C4-2B (cell line): Measurements from ENCODE around the gene ATP6V1G2.

Source experiments
- H3K27ac ChIP-seq: fragments of 450-650 bp; 2 replicates; pipeline ENCODE4 v1.5.1; 2017
- ZFX ChIP-seq: fragments of 450-650 bp; IDR thresholded peaks from 2 replicates; pipeline ENCODE4 v1.6.1; 2017
- TF ChIP-seq, protein P1 (sequence below): fragments of 450-650 bp; conservative IDR thresholded peaks from 2 replicates; pipeline ENCODE4 v1.5.1; 2017; ENCODE audit warnings: mild to moderate bottlenecking

The ATP6V1G2 gene

DNA sequence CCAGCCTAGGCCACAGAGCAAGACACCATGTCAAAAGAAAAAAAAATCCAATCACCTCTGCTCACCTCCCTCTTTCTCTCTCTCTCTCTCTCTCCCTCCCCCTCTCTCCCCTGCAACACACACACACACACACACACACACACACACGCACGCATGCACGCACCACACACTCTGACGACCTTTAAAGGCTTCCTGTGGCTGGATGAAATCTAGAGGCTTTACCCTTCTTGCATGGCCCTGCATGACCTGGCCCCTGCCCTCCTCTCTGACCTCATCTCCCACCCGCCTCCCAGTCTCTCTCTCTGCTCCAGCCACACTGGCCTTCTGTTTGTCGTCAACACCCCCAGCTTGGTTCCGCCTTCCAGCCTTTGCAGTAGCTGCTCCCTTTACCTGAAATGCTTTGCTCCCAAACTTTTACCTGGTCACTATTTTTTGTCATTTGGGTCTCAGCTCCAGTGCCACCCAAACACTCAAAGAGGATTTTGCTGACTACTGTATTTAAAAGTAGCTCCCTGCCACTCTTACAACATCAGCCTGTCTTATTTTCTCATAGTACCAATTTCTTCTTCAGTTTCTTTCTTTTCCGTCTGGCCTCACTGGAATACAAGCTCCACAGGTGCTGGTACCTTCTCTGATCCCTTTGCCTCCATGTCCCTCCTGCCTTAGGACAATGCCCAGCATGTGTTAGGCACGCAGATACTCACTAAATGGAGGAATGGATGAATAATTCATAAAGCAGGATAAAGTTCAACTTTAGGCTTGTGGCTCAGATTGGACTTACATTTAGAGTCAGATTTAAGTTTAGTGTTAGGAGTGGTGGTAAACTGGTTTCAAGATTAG is 21.3 kb upstream of the ATP6V1G2 start:
- H3K27ac ChIP-seq = no peak overlapping the region

DNA sequence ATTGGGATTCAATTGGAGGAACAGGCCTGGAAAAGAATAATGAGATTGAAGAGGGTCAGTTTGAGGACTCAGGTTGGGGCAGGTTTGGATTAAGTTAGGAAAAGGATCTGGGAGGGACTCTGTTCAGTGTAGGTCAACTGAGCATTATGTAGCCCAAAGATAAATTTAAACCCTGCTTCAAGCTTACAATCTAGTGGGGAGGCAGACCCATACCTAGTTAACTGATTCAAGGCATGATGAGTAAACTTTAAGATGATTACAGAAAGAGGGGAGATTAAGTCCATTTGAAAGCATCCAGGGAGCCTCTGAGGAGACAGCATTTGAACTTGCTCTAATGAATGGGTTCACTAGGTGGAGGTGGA is 14.3 kb upstream of the ATP6V1G2 start:
- no peak overlapping the region for H3K27ac ChIP-seq
- no peak for TF ChIP-seq ZFX
- TF ChIP-seq, protein P1, sequence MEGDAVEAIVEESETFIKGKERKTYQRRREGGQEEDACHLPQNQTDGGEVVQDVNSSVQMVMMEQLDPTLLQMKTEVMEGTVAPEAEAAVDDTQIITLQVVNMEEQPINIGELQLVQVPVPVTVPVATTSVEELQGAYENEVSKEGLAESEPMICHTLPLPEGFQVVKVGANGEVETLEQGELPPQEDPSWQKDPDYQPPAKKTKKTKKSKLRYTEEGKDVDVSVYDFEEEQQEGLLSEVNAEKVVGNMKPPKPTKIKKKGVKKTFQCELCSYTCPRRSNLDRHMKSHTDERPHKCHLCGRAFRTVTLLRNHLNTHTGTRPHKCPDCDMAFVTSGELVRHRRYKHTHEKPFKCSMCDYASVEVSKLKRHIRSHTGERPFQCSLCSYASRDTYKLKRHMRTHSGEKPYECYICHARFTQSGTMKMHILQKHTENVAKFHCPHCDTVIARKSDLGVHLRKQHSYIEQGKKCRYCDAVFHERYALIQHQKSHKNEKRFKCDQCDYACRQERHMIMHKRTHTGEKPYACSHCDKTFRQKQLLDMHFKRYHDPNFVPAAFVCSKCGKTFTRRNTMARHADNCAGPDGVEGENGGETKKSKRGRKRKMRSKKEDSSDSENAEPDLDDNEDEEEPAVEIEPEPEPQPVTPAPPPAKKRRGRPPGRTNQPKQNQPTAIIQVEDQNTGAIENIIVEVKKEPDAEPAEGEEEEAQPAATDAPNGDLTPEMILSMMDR = no peak

More for the DNA sequence above, 21.3 kb upstream of the ATP6V1G2 start:
- TF ChIP-seq ZFX = no peak
- TF ChIP-seq, protein P1 = no peak

DNA sequence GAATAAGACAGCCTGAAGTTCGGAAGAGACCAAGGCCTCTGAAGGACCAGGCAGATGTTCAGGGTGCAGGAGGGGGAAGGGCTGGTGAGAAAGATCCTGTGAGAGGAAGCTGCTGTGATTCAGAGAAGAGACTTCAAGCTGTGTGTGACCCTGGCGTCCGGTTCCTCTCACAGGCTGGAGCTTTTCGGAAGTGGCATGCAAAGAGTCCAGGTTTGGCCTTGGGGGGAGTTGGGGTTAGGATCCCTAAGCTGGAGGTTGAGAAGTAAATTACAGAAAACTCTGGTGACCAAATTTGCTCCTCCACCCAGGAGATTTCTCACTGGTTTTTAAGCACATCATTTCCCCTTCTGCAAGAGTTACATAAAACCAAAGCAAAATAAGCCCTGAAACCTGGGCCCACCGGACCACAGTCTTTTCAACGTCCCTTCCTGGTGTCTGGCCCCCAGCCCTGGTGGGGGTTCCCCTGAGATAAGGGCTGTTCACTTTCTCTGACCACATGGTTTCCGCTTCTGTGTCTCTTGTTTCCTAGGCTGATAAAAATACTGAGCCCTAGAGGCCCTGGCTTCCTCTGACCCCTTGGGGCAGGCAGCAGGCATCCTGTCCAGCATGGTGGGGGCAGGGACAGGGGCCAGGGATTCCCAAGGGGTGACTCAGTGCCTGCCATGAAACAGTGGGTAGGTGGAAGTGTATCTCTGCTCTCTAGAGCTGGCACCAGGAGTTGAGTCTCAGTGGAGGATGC is 13.7 kb upstream of the ATP6V1G2 start:
- TF ChIP-seq ZFX = no peak
- TF ChIP-seq, protein P1 = no peak
- H3K27ac ChIP-seq = no peak overlapping the region

DNA sequence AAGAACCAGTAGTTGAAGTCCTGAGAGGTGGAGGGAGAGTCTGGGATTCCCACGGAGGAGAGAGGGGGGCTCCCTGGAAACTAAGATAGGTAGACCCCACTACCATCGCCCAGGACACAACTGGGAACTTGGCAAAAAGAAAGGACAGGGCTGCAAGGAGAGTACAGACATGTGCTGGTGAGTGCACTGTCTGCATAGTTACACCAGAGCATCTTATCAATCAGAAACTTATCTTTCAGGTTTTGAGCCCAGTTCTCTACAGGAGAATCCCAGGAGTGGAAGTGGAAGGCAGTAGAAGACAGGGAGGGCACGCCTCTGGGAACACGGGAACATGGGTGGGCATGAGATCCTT is 13.2 kb upstream of the ATP6V1G2 start:
- TF ChIP-seq, protein P1 = no peak
- TF ChIP-seq ZFX = no peak
- H3K27ac ChIP-seq = no peak overlapping the region

DNA sequence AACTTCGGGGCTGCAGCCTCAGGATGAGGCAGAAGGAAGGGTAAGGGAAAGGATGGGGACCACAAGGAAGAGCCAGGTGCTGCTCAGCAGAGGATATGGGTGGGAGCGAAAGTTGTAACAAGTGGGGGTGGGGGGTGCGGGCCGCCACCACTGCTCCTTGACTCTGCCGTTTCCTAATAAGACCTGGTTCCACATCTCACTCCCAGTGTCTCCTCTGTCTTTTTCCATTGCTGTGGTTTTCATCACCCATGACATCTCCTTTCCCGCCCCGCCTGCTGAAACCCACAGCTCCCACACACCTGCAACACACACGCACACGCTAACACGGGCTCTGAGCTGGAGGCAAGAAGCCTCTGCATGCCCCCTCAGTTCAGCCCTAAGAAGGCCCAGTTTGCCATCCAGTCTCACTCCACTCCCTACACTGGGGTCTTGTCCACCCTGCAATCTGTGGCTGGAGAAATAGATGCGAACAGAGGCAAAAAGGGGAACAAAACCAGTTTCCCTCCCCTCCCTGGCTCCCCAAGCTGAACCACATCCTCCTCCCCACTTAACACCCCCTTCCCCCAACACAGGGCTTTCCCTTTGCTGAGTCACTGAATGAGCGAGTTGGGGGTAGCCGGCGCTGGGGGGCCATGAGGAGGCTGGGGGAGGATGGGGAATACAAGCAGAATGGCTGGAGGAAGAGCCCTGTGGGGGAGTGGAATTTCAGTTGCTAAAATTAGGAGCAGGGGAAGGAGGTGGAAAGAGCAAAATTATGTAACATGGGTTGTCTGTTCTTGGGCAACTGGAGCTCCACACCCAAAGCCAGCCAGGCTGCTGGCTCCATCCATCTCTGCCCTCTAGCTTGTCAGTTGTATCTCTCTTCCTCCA is 12.5 kb upstream of the ATP6V1G2 start:
- H3K27ac ChIP-seq = no peak overlapping the region
- TF ChIP-seq ZFX = no peak
- TF ChIP-seq, protein P1 = no peak

DNA sequence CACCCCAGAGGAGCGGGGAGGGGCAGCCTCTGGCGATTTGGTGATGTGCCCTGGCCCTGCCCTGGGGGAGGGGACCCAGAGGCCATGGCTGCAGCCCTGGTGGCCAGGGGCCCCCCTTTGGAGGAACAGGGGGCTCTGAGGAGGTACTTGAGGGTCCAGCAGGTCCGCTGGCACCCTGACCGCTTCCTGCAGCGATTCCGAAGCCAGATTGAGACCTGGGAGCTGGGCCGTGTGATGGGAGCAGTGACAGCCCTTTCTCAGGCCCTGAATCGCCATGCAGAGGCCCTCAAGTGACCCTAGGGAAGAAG is 11.9 kb upstream of the ATP6V1G2 start:
- TF ChIP-seq ZFX = no peak
- TF ChIP-seq, protein P1 = no peak
- H3K27ac ChIP-seq = no peak overlapping the region
